Bronchial epithelial cell (primary cell): ENCODE results near the gene UNKL. TPM values are rescaled to one million over a fixed set of nuclear protein-coding genes. Genes with fewer than 3 reads are reported as not detected.

Experiments
- DNase-seq: peaks from one replicate; pipeline ENCODE4 v3.0.0-alpha.2; 2010; ENCODE audit warnings: low read depth
- FAIRE-seq: peaks from 2 replicates; lab custom pipeline; 2011; peaks lifted over from hg19 to GRCh38; lab: Jason Lieb, UNC
- H3K27me3 ChIP-seq: 2 replicates; pipeline ENCODE4 v1.5.1; 2011; ENCODE audit warnings: low read length; ENCODE audit not compliant: control insufficient read depth, insufficient read depth
- H3K36me3 ChIP-seq: 2 replicates; pipeline ENCODE4 v1.5.1; 2011; ENCODE audit warnings: low read length; ENCODE audit not compliant: control insufficient read depth, insufficient read depth
- H3K4me3 ChIP-seq: 2 replicates; pipeline ENCODE4 v1.5.1; 2011; ENCODE audit warnings: mild to moderate bottlenecking, low read depth, low read length, control low read depth
- total RNA-seq: library from RNA; depleted of rRNA; stranded (reverse); fragments of >200 nt; gene quantifications from 2 replicates; pipeline ENCODE4 v1.2.1, GENCODE V29; 2014
- TF ChIP-seq, protein P1 (sequence below): IDR thresholded peaks from 2 replicates; pipeline ENCODE4 v1.5.1; 2011; ENCODE audit warnings: mild to moderate bottlenecking, moderate library complexity, low read length, control low read depth, inconsistent platforms; ENCODE audit not compliant: insufficient read depth, severe bottlenecking

UNKL gene
- total RNA-seq, 1 donor from 2014 or later = 2.4 TPM

DNA sequence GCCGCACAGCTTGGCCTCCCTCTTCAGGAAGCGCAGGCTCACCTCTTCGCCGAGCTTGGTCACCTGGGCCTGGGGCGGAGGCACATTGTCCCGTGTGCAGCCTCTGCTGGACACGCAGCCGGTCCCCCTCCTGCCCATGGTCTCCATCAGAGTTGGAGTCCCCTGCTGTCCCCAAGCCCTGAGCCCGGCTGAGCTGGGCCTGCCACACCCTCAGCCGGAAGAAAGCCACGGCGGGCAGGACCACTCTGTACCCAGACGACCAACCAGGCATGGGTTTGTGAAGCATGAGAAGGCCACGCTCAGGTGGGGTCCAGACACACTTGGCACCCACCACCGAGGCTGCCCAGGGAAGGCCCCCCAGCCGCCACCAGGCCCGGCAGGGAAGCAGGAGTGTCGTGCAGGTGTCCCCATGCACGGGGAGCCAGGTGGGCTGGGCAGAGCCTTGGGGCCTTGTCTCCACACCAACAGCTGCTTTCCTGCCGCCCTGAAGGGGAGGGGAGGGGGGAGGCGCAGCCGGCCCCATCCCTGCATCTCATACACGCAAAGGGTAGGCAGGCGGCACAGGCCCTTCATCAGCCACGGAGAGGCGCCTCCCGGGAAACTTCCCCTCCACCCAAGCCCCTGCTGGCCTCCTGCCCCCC, 24.7 kb upstream of the UNKL start:
- no peak for DNase-seq
- Histone ChIP-seq H3K36me3 (no peaks in the 10 kb centered on the region), H3K4me3 (no peak overlapping the region), H3K27me3 (no peaks in the 10 kb centered on the region)
- TF ChIP-seq, protein P1, sequence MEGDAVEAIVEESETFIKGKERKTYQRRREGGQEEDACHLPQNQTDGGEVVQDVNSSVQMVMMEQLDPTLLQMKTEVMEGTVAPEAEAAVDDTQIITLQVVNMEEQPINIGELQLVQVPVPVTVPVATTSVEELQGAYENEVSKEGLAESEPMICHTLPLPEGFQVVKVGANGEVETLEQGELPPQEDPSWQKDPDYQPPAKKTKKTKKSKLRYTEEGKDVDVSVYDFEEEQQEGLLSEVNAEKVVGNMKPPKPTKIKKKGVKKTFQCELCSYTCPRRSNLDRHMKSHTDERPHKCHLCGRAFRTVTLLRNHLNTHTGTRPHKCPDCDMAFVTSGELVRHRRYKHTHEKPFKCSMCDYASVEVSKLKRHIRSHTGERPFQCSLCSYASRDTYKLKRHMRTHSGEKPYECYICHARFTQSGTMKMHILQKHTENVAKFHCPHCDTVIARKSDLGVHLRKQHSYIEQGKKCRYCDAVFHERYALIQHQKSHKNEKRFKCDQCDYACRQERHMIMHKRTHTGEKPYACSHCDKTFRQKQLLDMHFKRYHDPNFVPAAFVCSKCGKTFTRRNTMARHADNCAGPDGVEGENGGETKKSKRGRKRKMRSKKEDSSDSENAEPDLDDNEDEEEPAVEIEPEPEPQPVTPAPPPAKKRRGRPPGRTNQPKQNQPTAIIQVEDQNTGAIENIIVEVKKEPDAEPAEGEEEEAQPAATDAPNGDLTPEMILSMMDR = no peak
- FAIRE-seq = no peak

DNA sequence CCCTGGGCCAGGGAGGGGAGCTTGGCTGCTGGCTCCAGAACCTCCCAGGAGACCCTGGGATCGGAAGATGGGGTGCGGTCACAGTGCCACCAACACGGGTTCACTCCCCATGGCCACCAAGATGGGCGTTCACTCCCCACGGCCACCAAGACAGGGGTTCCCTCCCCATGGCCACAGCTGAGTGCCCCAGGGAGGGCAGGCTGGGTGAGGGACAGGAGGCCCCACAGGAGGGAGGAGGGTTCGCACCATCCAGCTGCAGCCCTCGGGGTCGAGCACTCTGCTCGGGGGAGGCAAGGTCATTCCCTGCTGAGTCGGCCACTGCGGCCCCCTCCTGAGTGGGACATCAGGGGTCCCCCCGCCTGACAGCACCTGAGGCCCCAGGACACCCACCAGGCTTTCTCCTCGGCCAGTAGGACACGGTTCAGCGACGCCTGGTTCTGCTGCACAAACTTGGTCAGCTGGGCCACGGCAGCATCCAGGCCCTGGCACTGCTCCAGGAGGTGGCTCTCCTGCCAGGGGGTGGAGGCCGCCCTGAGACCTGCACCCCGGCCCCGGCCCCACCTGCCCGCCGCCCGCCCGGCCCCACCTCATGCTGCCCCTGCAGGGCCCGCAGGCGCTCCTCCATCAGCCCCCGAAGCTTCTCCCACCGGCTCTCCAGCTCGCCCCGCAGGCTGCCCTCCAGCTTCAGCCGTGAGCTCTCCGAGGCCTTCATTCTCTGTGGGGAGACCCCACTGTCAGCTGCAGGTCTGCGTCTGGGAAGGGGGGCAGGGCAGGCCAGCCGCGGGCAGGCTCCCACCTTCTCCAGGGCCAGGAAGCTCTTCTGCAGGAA, 23.9 kb upstream of the UNKL start:
- H3K27me3 ChIP-seq = no peaks in the 10 kb centered on the region
- TF ChIP-seq, protein P1 = no peak
- no peak overlapping the region for H3K4me3 ChIP-seq
- no peaks in the 10 kb centered on the region for H3K36me3 ChIP-seq
- FAIRE-seq (no peak), DNase-seq (no peak)

DNA sequence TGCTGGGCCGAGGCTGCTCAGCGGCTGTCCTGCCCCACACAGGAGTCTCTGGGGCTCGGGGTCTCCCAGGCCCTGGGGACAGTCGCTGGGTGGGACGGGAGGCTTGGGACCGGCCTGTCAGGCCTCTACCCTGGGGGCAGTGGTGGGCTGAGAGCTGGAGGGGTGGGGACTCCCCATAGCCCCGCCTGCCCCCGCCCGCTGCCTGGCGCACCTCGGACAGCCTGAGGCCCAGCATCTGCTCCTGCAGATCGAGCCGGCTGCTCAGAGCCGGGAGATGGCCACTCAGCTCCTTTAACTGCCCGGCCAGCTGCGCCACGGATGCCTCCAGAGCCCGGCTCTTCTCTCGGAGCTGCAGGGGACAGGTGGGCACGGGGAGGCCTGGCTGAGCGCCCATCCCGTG, 23.1 kb upstream of the UNKL start:
- Histone ChIP-seq H3K4me3 (no peak overlapping the region), H3K36me3 (no peaks in the 10 kb centered on the region), H3K27me3 (no peaks in the 10 kb centered on the region)
- no peak for DNase-seq
- no peak for FAIRE-seq
- TF ChIP-seq, protein P1 = no peak

DNA sequence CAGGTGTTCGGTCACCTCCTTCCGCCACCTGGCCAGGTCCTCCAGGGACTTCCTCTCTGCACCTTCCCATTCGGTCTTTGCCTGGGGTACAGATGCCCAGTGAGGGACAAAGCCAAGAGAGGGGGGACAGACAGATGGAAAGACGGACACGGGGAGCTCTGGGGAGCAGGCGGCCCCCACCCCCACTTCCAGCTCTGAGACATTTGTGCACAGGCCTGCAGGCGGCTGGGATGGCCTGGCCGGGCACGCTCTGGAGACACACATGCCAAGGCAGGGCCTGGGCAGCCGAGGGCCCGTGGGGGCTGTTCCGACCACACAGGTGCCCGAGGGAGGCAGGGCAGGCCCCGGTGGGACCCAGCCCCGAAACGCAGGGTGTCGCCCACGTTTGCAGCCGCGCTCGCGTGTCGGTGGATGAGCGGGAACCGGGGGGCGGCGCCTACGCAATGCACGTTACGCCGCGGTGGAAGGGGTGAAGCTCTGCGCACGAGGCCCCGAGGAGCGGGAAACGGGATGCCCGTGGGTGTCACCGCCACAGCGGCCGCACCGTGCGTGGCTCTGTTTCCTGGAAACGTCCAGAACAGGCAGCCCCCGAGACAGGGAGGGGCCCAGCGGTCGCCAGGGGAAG, 22.3 kb upstream of the UNKL start:
- Histone ChIP-seq H3K27me3 (no peaks in the 10 kb centered on the region), H3K4me3 (no peak overlapping the region), H3K36me3 (no peaks in the 10 kb centered on the region)
- TF ChIP-seq, protein P1 = no peak
- FAIRE-seq (no peak), DNase-seq (no peak)

DNA sequence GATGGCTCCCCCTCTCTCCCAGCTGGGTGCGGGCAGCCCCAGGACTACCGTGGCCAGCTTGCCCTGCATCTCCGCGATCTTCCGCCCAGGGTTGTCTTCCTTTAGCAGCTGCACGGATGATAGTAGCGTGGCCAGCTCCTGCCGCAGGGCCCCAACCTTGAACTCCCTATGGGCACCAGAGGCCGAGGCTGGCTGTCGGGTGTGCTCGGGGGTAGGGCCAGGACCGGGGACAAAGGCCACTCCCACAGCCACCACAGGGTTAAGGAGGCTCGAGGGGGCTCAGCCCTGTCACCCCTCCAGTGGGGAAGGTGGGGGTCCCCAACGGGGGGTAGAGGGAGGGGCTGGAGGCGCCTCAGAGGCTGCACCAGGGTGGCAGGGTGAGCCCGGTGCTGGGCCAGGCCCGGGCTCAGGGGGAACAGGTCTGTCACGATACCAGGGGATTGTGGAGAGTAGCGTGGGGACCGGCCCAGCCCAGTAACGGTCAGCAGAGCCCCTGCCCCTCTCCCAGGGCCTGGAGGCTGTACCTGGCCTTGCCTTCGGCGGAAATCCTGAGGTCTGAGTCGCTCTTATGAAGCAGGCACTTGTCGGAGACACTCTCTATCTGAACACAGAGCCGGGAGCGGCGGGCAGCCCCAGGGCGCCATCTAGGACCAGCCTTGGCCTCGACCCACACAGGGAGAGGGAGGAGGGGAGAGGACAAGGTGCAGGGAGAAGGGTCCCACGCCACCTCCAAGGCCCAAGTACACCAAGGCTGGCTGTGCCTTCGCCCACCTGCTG, 21.6 kb upstream of the UNKL start:
- DNase-seq = no peak
- no peak overlapping the region for H3K4me3 ChIP-seq
- no peaks in the 10 kb centered on the region for H3K27me3 ChIP-seq
- FAIRE-seq = no peak
- TF ChIP-seq, protein P1 = no peak
- no peaks in the 10 kb centered on the region for H3K36me3 ChIP-seq
